ENCODE measurements around the gene GJA5.

GJA5 gene

GRCh38 chr1:147794570-147794969 lies 34.2 kb upstream of the GJA5 start:
- no peak overlapping the region for H3K27ac ChIP-seq
- no peak for TF ChIP-seq CTCF (conservative IDR thresholded peaks at IDR 0.05)

- no peak for TF ChIP-seq CTCF (conservative IDR thresholded peaks at IDR 0.05)
- H3K27ac ChIP-seq: no peak overlapping the region
Observed at GRCh38 chr1:147791876-147792275, 31.5 kb upstream of the GJA5 start.

- no peak for TF ChIP-seq CTCF (conservative IDR thresholded peaks at IDR 0.05)
- H3K27ac ChIP-seq: no peak overlapping the region
Observed at GRCh38 chr1:147787765-147788164, 27.4 kb upstream of the GJA5 start.

- no peak for TF ChIP-seq CTCF (conservative IDR thresholded peaks at IDR 0.05)
Observed at GRCh38 chr1:147786536-147786935, 26.1 kb upstream of the GJA5 start.

GRCh38 chr1:147785794-147786506 lies 25.5 kb upstream of the GJA5 start:
- no peak overlapping the region for H3K27ac ChIP-seq
- TF ChIP-seq CTCF (conservative IDR thresholded peaks at IDR 0.05): no peak

More at GRCh38 chr1:147786536-147786935, 26.1 kb upstream of the GJA5 start:
- H3K27ac ChIP-seq: no peak overlapping the region

- no peak for TF ChIP-seq CTCF (conservative IDR thresholded peaks at IDR 0.05)
- no peak overlapping the region for H3K27ac ChIP-seq
Observed at GRCh38 chr1:147784941-147785340, 24.5 kb upstream of the GJA5 start.

GRCh38 chr1:147781056-147781471 lies 20.7 kb upstream of the GJA5 start:
- TF ChIP-seq CTCF (conservative IDR thresholded peaks at IDR 0.05): no peak
- no peak overlapping the region for H3K27ac ChIP-seq

Measured in VCaP (cell line).